OCI-LY1 (cell line): ENCODE data around the gene NPIPB6.

ENCODE experiments used
- EZH2 ChIP-seq: fragments of 200-600 bp; sonication (generic), shearing (Covaris generic); IDR thresholded peaks from 2 replicates; pipeline ENCODE4 v1.8.0; 2017; ENCODE audit warnings: borderline replicate concordance, mixed run types, mild to moderate bottlenecking, antibody characterized with exemption, low read length, moderate library complexity, mixed read lengths
- TF ChIP-seq, protein P1 (sequence below): fragments of 200-600 bp; sonication (generic), shearing (Covaris generic); IDR thresholded peaks from 2 replicates; pipeline ENCODE4 v1.5.1; 2017; ENCODE audit warnings: mild to moderate bottlenecking, antibody characterized with exemption, low read length, moderate library complexity, mixed read lengths

DNA sequence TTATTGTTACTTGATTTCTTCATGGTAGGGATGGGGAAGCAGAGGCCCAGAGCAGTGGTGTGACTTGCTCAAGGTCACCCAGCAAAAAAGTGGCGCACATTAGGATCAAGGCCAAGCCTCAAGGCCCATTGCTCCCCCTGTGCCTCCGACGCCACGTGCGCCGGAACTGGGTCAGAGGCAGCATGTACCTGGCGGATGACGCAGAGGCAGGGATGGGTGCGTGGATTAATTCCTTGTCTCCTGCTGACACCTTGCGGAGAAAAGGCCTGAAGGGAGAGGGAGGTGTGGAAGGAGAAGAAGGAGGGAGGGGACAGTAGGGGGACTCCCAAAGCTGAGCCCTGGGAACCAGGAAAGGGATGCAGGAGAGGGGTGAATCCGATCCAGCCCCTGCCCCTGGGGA lies 52.5 kb downstream of the NPIPB6 start:
- TF ChIP-seq, protein P1, sequence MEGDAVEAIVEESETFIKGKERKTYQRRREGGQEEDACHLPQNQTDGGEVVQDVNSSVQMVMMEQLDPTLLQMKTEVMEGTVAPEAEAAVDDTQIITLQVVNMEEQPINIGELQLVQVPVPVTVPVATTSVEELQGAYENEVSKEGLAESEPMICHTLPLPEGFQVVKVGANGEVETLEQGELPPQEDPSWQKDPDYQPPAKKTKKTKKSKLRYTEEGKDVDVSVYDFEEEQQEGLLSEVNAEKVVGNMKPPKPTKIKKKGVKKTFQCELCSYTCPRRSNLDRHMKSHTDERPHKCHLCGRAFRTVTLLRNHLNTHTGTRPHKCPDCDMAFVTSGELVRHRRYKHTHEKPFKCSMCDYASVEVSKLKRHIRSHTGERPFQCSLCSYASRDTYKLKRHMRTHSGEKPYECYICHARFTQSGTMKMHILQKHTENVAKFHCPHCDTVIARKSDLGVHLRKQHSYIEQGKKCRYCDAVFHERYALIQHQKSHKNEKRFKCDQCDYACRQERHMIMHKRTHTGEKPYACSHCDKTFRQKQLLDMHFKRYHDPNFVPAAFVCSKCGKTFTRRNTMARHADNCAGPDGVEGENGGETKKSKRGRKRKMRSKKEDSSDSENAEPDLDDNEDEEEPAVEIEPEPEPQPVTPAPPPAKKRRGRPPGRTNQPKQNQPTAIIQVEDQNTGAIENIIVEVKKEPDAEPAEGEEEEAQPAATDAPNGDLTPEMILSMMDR, result no peak
- no peak for TF ChIP-seq EZH2
